Bone marrow (tissue), 2 donors: ENCODE results near the gene PRIM2.
"Not testable (repeated sequence)": the region's sequence is repeated elsewhere in the genome, so short reads cannot be mapped to it uniquely, and the experiment has no call there.

ENCODE experiments used
- DNase-seq, 2 donors: peaks; one replicate each; lab custom pipeline; 2025; lab: John Stamatoyannopoulos, UW

The PRIM2 gene, protein sequence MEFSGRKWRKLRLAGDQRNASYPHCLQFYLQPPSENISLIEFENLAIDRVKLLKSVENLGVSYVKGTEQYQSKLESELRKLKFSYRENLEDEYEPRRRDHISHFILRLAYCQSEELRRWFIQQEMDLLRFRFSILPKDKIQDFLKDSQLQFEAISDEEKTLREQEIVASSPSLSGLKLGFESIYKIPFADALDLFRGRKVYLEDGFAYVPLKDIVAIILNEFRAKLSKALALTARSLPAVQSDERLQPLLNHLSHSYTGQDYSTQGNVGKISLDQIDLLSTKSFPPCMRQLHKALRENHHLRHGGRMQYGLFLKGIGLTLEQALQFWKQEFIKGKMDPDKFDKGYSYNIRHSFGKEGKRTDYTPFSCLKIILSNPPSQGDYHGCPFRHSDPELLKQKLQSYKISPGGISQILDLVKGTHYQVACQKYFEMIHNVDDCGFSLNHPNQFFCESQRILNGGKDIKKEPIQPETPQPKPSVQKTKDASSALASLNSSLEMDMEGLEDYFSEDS

DNA sequence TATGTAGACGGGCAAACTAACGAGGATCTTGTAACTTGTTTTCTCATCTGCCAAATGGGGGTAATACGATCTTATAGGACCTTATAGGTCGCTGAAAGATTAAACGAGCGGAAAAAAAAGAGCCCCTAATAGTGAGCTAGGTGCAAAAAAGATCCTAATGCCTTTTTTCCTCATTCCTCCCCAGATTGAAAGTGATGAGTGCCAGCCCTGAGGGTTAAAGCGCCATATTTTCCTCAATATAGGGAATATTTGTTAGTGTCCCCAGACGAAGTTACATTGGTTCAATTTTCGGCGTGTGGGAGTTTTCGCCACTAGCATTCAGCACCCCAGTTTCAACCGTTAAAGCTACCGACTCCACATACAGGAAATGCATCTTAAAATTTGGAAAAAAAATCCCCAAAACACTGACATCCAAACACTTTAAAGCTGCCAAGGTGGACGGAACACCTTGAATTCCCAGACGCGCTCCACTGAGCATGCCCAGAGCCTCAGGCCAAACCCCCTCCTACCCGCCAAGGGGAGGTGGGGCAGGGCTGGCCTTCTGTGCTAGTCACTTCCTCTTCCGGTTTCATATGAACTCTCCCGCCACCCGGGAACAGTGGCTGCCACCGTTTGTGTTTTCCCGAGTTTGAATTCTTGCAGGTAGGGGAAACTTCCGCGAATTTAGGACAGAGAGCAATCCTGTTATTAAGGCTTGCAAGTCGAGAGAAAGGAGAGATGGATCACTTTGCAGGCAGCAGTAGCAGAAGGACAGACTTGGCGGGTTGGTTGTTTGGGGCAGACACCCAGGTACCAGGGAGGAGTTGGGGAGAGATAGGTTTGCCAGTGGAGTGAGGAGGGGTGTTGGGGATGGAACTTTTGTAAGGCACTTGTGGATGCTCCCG, at the start of gene PRIM2:
Gene PRIM2, plus strand, starts transcription at position 571 of the 884 bp plus-strand sequence. CDS start 816 bp downstream, outside the sequence.
- peak; percentile 43 to 73 for DNase-seq

DNA sequence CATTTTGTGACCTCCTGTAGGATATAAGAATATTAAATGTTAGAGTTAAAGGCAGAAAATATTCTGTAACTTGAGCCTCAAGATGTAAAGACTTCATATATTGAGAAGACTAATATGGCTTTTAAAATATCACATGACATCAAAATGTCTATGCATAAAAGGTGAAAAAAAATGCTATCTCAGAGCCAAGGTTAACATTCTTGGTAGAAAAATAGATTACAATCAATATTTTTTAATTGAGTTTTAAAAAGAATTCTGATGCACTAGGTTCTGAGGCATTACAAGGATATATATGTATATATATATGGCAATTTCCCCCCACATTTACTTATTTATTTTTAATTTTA, 49.2 kb upstream of the PRIM2 start:
- DNase-seq = no peak

DNA sequence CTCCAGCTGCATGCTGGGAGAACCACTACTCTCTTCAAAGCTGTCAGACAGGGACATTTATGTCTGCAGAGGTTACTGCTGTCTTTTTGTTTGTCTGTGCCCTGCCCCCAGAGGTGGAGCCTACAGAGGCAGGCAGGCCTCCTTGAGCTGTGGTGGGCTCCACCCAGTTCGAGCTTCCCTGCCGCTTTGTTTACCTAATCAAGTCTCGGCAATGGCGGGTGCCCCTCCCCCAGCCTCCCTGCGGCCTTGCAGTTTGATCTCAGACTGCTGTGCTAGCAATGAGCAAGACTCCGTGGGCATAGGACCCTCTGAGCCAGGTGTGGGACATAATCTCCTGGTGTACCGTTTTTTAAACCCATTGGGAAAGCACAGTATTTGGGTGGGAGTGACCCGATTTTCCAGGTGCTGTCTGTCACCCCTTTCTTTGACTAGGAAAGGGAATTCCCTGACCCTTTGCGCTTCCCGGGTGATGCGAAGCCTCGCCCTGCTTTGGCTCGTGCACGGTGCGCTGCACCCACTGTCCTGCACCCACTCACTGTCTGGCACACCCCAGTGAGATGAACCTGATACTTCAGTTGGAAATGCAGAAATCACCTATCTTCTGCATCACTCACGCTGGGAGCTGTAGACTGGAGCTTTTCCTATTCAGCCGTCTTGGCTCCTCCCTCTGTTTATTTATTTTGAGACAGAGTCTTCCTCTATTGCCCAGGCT, 43.2 kb upstream of the PRIM2 start:
- DNase-seq = not testable (repeated sequence)

DNA sequence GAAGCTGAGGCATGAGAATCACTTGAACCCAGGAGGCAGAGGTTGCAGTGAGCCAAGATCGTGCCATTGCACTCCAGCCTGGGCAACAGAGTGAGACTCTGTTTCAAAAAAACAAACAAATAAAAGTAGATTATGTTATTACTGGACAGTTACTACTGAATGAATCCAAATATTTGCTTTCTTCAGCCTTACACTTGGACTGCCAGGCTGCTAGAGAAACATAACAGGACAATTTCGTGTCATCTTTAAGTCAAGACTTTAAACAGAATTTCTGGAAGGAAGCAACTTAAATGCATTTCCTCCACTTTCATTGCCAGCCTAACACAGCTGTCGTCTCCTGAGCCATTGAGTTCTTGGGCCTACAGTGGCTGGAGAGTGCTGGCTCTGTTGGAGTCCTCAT, 42.0 kb upstream of the PRIM2 start:
- DNase-seq = no peak

DNA sequence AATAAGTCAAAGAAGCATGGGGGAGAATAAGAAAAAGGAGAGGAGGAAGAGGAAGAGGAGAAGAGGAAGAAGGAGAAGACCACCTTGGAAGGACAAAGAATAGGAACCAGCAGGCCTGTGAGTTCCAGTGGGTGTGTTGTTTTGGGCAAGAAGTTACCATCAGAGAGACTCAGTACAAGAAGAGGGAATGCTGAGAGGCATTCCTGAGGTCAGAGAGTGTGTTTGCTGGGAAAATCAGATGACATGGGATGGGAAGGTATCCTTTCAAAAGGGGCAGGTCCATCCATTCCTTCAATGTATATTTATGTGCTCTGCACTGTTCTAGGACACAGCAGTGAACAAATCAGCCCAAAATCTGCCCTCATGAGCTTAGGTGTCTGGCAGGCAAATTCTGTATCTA, 40.5 kb upstream of the PRIM2 start:
- DNase-seq = no peak

DNA sequence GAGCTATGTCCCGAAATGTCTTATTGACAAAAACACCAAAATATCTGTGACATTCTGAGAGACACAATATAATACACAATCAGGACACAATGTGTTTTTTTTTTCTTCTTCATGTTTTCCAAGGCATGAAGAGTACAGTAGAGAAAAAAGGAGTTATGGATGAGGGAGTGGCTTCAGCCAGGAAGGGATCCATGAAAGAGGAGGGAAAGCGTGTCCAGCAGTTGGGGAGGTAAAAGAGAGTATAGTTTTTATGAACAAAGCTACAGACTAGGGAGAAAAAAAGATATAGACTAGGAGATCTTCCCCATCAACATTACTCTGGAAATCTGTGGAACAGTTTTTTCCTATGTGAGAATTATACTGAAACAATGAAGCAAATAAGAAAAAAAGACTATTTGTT, 38.9 kb upstream of the PRIM2 start:
- no peak for DNase-seq

DNA sequence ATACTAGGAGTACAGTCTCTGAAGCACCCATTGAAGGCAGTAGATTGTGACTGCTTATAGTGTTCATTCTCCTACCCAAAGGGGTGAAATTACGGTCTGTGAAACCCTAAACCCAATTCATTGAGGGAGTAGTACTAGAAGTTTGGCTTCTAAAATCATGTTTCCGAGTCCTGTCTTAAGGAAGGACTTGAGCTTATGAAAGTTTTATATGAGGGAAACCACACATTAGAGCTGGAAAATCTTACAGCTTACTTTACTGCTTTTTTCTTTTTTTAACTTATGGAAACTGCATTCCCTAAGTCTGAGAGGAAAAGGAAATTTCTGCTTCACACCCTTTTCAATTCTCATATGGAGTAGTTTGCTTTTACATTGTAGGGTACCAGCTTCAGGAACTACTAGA, 38.4 kb upstream of the PRIM2 start:
- DNase-seq = no peak

DNA sequence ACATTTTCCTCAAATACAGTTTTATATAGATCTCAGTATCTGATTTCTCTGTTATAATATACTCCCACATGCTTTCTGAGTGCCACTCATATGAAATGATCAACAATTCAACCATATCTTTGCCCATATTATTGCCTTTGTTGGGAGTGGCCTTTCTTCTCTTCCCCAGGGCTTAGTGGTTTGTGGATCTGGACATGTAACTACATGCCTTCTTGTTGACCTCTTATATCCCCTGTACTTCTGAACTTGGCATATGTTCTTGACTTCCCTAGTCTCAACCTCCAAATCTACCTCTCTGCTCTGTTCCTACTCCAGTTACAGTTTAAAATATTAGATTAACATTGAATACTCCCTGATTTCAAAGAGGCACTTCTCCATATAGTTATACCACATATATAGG, 34.3 kb upstream of the PRIM2 start:
- no peak for DNase-seq

DNA sequence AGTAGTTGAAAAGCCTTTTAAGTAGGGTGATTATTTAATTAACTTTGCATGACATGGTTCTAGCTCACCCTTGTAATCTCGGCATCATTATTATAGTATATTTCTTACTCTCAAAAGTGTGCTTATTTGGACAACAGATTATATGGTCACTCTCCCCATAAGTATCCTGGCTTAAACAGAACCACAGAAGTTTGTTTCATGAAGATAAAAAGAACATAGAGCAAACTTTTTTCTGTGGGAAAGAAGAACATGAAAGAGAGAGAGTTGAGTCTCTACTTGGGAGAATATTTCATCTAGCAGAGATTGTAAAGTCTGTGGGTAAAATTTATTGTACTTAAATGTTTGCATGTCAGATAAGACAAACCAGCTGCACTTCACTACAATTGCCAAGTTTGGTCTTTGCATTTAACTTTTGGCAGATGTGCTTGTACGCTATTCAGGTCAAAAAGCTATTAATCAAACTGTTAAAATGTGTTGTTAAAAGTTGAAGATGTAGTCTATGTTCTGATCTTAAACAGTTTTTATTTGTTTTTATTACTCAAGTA, 33.4 kb upstream of the PRIM2 start:
- DNase-seq = no peak

DNA sequence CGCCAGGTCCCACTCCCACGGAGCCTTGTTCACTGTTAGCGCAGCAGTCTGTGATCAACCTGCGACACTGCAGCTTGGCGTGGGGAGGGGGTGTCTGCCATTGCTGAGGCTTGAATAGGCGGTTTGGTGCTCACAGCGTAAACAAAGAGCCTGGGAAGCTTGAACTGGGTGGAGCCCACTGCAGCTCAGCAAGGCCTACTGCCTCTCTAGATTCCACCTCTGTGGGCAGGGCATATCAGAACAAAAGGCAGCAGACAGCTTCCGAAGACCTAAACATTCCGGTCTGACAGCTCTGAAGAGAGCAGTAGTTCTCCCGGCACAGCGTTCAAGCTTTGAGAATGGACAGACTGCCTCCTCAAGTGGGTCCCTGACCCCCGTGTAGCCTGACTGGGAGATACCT, 29.3 kb upstream of the PRIM2 start:
- DNase-seq = not testable (repeated sequence)

DNA sequence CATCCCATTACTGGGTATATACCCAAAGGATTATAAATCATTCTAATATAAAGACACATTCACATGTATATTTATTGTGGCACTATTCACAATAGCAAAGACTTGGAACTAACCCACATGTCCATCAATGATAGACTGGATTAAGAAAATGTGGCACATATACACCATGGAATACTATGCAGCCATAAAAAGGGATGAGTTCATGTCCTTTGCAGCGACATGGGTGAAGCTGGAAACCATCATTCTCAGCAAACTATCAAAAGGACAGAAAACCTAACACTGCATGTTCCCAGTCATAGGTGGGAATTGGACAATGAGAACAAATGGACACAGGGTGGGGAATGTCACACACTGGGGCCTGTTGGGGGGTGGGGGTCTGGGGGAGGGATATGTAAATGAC, 24.0 kb upstream of the PRIM2 start:
- not testable (repeated sequence) for DNase-seq

DNA sequence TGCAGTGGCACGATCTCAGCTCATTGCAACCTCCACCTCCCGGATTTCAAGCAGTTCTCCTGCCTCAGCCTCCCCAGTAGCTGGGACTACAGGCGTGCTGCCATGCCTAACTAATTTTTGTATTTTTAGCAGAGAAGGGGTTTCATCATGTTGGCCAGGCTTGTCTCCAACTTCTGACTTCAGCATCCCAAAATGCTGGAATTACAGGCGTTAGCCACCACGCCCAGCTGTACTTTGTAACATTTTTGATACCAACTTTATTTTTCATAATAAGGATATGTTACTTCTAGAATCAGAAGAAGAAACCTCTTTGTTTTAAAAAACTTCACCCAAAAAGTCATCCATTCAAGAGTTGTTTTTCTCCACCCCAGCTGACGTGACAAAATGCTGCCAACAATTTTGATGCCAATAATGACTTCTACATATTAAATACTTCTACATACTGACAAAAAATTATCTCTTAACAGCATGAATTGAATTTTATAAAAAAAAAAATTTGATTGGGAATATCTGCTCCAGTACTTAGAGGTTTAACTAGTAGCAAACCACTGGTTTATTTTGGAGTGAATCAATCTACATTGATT, 22.5 kb upstream of the PRIM2 start:
- DNase-seq = no peak

DNA sequence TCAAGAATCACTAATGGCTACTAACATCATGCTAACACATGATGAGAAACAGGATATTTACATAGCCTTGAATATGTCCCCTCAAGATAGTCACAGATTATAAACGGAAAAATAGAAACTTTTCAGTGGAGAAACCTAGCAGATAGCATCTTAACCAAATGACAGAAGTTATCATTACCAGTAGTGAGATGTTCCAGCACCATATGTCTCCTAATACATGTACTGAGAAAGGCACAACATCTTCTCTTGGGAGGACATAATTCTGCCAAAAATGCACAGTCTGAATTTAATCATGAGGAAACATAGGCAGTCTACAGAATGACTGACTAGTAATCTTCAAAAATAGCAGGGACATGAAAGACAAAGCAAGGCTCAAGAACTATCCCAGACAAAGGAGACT, 19.9 kb upstream of the PRIM2 start:
- no peak for DNase-seq

DNA sequence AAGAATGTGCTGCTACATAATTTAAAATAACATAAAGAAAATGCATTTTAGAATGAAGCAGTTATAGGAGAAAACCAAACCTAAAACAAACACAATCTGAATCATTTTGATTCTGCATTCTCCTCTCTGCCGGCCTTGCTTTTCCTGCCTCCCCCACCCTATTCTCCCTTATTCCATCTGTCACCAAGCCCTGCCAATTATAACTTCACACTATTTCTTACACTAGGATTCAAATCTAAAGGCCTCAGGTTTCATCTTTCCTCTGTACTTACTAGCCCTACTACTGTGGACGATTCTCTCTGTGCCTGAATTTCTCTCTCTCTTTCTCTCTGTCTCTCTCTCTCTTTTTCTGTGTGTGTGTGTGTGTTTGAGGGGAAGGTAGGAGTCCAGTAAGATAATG, 18.7 kb upstream of the PRIM2 start:
- DNase-seq = no peak

DNA sequence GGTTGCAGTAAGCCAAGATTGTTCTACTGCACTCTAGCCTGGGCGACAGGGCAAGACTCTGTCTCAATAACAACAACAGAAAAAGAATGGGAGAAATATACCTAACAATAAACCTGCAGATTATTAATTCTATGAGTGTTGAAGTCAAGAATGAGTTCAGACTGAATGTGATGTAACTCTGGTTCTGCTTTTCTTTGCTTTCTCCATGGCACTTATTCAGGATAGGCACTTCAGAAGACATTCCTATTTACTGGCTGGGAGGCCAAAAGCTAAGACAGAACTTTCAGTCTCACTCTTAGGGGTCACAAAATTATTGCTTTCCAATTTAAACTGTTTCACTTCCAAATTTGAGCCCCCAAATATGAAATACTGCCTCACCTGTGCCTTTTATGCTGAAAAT, 15.7 kb upstream of the PRIM2 start:
- DNase-seq = no peak

DNA sequence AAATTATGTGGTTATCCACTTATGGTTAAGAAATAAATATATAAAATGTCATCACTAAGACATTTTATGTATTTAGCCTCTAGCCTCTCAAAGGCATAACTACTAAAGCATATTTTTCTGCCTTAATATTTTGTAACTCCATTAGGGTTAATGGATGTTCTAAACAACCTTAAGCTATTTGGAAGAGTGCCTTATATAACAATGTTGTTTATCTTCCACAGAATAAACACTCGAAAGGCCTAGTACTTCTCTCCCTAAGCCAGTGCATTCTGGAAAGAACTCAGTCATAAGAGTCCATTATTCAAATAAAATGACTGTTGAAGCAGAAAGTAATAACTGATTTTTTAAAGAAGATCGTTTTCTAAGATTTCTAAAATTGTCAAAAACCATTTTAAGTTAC, 15.0 kb upstream of the PRIM2 start:
- no peak for DNase-seq

DNA sequence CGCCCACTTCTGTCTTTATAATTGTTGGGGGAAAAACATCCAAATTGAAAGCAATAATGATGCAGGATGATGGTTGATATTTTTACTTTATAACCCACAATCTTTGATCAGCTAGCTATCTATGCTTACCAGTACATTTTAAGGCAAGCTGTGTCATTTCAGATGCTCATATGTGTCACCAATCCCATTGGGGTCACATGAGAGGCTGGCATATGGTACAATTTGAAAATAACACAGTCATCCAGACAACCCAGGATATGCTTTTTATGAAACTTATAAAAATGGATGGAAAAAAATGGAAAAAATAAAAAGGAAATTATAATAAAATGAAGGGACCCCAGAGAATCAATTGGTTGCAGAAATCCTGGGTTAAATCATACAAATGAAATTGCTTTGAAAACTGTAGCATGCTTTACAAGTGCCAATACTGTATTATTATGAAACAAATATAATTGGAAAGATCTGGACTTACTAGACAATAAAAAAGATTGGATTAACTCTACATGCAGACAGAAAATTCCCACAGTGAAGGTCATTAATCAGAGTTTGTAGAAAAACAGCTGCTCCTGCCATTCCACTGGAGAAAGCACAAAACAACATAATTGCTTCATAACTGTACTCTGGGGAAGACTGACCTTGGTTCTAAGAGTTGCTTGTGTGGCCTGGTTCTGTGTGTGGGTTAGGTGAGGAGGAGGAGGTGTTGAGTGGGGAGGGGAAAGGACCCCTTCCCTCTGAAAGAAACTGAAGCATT, 13.3 kb upstream of the PRIM2 start:
- DNase-seq = no peak

DNA sequence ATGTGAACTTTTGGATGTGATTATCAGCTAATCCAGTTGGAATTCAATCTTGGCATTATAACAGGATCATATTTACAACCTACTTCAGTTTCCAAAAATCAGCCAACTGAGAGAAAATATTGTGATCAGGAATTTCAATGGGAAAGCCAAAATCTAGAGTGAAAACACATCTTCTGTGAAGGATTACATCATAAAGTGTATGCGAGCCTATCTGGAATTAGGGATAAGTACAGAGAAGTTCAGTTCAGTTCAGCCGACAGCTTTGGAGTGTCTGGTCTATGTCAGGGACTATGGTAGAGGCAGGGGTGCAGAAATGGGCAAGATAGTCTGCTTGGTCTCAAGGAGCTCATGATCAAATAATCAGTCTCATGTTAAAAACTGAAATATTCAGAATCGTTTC, 12.3 kb upstream of the PRIM2 start:
- DNase-seq = no peak

DNA sequence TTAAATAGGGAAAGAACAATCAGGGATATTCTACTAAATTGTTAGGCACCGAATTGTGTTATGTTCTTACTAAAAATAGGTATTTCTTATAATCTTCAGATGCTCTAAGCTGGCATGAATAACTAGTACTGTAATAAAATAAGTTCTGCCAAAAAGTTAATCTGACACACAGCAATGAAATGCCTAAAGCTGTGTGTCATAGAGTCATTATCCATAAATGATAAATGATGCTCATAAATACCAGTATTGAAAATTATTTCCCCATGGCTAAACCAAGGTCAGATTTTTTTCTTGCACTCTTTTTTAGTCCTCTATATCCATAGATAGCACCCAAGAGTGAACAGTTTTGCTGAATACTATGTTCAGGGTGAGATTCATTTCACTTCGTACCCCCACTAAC, 11.7 kb upstream of the PRIM2 start:
- no peak for DNase-seq

DNA sequence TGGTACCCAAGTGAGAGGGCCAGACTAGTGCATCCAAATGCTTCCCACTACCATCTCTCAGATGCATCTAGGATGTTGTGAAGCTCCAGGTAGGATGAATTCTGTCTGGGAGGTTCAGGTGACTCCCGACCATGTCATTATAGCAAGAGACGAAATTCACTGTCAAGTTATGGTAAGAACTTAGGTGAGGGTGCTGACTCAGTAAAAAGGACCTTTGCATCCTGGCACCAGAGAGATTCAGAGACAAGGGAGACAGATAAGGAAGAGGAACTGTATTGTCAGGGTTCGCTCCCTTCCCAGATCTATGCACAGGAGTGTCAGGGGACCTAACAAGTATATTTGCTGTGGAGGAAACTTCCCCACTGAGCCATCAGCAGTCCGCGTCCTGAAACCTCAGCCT, 11.2 kb upstream of the PRIM2 start:
- no peak for DNase-seq

DNA sequence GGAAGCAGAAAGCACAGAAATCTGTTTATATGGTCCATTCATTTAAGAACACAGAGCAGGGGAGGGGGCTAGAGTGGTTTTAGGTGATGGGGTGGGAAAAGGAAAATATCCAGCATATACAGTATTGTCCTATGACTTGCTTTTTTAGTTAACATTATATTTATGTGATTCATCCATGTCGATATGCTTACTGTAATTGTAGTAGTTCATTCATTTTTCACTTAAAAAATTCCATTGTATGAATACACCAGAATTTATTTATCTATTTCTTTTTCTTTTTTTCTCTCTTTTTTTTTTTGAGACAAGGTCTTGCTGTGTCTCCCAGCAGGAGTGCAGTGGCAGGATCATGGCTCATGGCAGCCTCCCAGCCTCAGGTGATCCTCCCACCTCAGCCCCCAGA, 9.6 kb upstream of the PRIM2 start:
- DNase-seq = no peak
